ENCODE results near the gene GNG13. TPM values are rescaled to one million over a fixed set of nuclear protein-coding genes. Genes with fewer than 3 reads are reported as not detected.
A peak's percentile ranks its signal among the peaks of the same experiment; 100 is the strongest.

The GNG13 gene, protein sequence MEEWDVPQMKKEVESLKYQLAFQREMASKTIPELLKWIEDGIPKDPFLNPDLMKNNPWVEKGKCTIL
- total RNA-seq (2012; rRNA removed) = not detected in 2 replicates
- polyA plus RNA-seq (2012; rRNA removed) = not detected in 2 replicates
- polyA plus RNA-seq (2012; cell fraction: cytosol; rRNA removed) = not detected in 2 replicates
- polyA plus RNA-seq (2012; cell fraction: nucleus; rRNA removed; ENCODE audit: low replicate concordance) = not detected in 2 replicates
- Bru-seq, nascent RNA = not detected
- not detected for BruChase-seq, experiment 1, labeled RNA remaining after a 6-hour chase
- BruChase-seq, experiment 2, labeled RNA remaining after a 2-hour chase = not detected
- long read RNA-seq = 0 reads

DNA sequence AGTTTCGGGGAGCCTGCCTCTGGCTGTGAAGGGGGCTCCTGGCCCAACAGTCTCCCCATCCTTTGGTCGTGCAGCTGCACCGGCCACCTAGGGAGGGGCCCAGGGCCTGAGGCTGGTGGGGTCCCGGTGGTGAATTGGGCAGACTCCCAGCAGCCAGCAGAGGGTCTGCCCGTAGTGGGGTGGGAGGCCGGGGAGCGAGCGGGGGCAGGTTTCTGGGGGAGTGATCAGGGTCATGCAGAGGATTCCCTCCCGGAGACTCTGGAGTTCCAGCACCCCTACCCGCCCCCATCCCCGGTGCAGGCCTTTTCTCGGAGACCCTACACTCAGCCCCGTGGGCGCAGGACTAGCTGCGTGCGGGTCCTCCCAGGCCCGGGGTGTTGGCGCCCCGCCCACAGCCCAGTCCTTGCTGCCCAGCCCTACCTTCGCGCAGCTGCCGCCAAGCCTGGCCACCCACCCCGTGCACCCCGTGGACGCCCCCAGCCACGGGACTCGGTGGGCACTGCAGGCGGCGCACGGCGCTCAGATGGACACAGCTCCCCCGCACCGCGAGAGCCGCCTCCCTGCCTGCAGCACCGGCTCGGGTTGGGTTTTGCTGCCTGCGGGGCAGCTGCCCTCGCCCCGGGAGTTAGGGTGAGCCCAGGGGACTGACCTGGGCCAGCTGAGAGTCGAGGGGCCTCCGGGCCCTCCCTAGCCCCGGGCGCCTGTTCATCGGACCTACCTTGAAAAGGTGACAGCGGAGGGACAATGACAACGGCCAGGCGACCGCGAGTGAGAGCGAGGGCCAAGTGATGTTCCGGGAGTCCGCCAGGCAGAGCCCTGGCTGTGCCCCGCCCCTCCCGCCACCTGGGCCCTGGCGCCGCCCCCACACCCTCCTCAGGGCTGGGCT is at the start of gene GNG13:
TSS of gene GNG13 (minus strand) at position 787 of the 886 bp plus-strand sequence. CDS start 1,657 bp downstream, outside the sequence.
- Histone ChIP-seq H3K79me1 (ENCODE audit: low read depth in 1 of 2, low read length in 2 of 2) (no peaks in the 10 kb centered on the region), H2BK15ac (ENCODE audit: low read depth, low read length) (no peak within 1 kb of the TSS), H3K27me3 (ENCODE audit: control insufficient read depth, insufficient read depth, low read length) (peaks cover 20% of the 10 kb centered on the region), H3K4ac (ENCODE audit: low read depth, low read length) (no peak within 1 kb of the TSS), H3K4me3 (ENCODE audit: insufficient read depth, low read depth, low read length) (no peak within 1 kb of the TSS), H4K91ac (ENCODE audit: insufficient read depth, low read depth, low read length) (no peak within 1 kb of the TSS), H3K23ac (ENCODE audit: low read depth, low read length) (no peak within 1 kb of the TSS), H4K5ac (ENCODE audit: low read depth, low read length) (no peak within 1 kb of the TSS), H3K56ac (ENCODE audit: extremely low read depth, insufficient read depth, low read length) (no peak within 1 kb of the TSS; the same call in 1 of the 2 replicates), H3K27ac (ENCODE audit: insufficient read depth, low read length) (no peak within 1 kb of the TSS), H2AK9ac (replicated peaks; ENCODE audit: low read depth, low read length, poor library complexity) (no peak within 1 kb of the TSS), H2BK5ac (ENCODE audit: low read depth, low read length, poor library complexity, severe bottlenecking) (no peak within 1 kb of the TSS), H3K4me2 (ENCODE audit: low read depth, low read length) (no peak within 1 kb of the TSS; the same call in 1 of the 2 replicates), H2AK5ac (ENCODE audit: low read depth, low read length) (no peak within 1 kb of the TSS), H3K36me3 (ENCODE audit: control insufficient read depth, insufficient read depth, low read length) (peaks cover 1% of the 10 kb centered on the region; the same call in 1 of the 2 replicates), H3K4me1 (ENCODE audit: control insufficient read depth, insufficient read depth, low read length) (no peaks in the 10 kb centered on the region), H3K14ac (replicated peaks; ENCODE audit: low read depth, low read length) (no peak within 1 kb of the TSS), H3K18ac (ENCODE audit: low read depth, low read length) (no peak within 1 kb of the TSS), H4K20me1 (ENCODE audit: insufficient read depth, low read length) (no peaks in the 10 kb centered on the region), H3K9me3 (ENCODE audit: control insufficient read depth, insufficient read depth, low read length) (no peaks in the 10 kb centered on the region), H2BK120ac (ENCODE audit: low read depth, low read length) (no peak within 1 kb of the TSS), H3K9me1 (ENCODE audit: insufficient read depth, low read length) (no peaks in the 10 kb centered on the region), H2AFZ (replicated peaks; ENCODE audit: low read length, poor library complexity) (peak within 1 kb of the TSS; percentile 67), H4K8ac (ENCODE audit: low read depth in 2 of 2, low read length in 2 of 2) (no peak within 1 kb of the TSS), H2BK20ac (ENCODE audit: low read depth, low read length) (no peak within 1 kb of the TSS), H3K9ac (ENCODE audit: low read depth, low read length) (no peak within 1 kb of the TSS)
- POLR2A ChIA-PET (ENCODE audit: unreplicated experiment) = no interaction called here
- CTCF ChIA-PET = no interaction called here
- BruUV-seq (replicated peaks) = no TSS peak
- dilution Hi-C loops (cut with HindIII; ENCODE audit: low sequenced_read_pairs, unreplicated experiment) (no loop called here), intact Hi-C loops (cut with micrococcal nuclease) (no loop called here), in situ Hi-C loops (cut with MboI; ENCODE audit: low sequenced_read_pairs) (loop anchor here (25.0 kb wide), 1 partner anchor 412 kb away; no protein-coding TSS in a partner anchor)
- DNase-seq (no peak), ATAC-seq (ENCODE audit: low read depth) (peak; percentile 36)
- WGBS, 2 experiments (ENCODE audit: extremely low coverage in 2 of 2, insufficient read length in 1 of 2) = 0% methylated on average over 5 of the region's 57 CpGs; no CpG with 5 or more reads in 1 of the 2 experiments
- TF ChIP-seq, protein P1, sequence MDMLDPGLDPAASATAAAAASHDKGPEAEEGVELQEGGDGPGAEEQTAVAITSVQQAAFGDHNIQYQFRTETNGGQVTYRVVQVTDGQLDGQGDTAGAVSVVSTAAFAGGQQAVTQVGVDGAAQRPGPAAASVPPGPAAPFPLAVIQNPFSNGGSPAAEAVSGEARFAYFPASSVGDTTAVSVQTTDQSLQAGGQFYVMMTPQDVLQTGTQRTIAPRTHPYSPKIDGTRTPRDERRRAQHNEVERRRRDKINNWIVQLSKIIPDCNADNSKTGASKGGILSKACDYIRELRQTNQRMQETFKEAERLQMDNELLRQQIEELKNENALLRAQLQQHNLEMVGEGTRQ (IDR thresholded peaks at IDR 0.05; ENCODE audit: low read depth, low read length) = no peak
- TF ChIP-seq RAD21 (IDR thresholded peaks at IDR 0.05; ENCODE audit: low read length) = no peak
- TF ChIP-seq, protein P2, sequence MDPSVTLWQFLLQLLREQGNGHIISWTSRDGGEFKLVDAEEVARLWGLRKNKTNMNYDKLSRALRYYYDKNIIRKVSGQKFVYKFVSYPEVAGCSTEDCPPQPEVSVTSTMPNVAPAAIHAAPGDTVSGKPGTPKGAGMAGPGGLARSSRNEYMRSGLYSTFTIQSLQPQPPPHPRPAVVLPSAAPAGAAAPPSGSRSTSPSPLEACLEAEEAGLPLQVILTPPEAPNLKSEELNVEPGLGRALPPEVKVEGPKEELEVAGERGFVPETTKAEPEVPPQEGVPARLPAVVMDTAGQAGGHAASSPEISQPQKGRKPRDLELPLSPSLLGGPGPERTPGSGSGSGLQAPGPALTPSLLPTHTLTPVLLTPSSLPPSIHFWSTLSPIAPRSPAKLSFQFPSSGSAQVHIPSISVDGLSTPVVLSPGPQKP (IDR thresholded peaks at IDR 0.05; ENCODE audit: borderline replicate concordance, low read depth, low read length) = no peak
- no peak for TF ChIP-seq CHD1 (IDR thresholded peaks at IDR 0.05; ENCODE audit: low read depth, low read length)
- TF ChIP-seq FOS (IDR thresholded peaks at IDR 0.05; ENCODE audit: low read depth, low read length) = no peak
- TF ChIP-seq, protein P3, sequence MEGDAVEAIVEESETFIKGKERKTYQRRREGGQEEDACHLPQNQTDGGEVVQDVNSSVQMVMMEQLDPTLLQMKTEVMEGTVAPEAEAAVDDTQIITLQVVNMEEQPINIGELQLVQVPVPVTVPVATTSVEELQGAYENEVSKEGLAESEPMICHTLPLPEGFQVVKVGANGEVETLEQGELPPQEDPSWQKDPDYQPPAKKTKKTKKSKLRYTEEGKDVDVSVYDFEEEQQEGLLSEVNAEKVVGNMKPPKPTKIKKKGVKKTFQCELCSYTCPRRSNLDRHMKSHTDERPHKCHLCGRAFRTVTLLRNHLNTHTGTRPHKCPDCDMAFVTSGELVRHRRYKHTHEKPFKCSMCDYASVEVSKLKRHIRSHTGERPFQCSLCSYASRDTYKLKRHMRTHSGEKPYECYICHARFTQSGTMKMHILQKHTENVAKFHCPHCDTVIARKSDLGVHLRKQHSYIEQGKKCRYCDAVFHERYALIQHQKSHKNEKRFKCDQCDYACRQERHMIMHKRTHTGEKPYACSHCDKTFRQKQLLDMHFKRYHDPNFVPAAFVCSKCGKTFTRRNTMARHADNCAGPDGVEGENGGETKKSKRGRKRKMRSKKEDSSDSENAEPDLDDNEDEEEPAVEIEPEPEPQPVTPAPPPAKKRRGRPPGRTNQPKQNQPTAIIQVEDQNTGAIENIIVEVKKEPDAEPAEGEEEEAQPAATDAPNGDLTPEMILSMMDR (conservative IDR thresholded peaks at IDR 0.05; ENCODE audit: low read depth, low read length) = no peak
- no peak for TF ChIP-seq RCOR1 (IDR thresholded peaks at IDR 0.05; ENCODE audit: insufficient replicate concordance, low read length)
- TF ChIP-seq MXI1 (IDR thresholded peaks at IDR 0.05; ENCODE audit: borderline replicate concordance, low read depth, low read length) = no peak
- no peak for TF ChIP-seq RFX5 (IDR thresholded peaks at IDR 0.05; ENCODE audit: low read depth, low read length)
- TF ChIP-seq NFE2L2 (IDR thresholded peaks at IDR 0.05; ENCODE audit: low read depth, low read length) = no peak
- no peak for TF ChIP-seq CEBPB (IDR thresholded peaks at IDR 0.05; ENCODE audit: low read depth, low read length)
- no peak for TF ChIP-seq POLR2A (IDR thresholded peaks at IDR 0.05; ENCODE audit: low read depth, low read length)
- no peak for TF ChIP-seq SMC3 (IDR thresholded peaks at IDR 0.05; ENCODE audit: low read depth, low read length)

Data from IMR-90 (cell line).